ENCODE data around the gene DGLUCY.
"Not testable (repeated sequence)": the region's sequence is repeated elsewhere in the genome, so short reads cannot be mapped to it uniquely, and the experiment has no call there.

The DGLUCY gene

GRCh38 chr14:91261986-91262549 is 148.2 kb downstream of the DGLUCY start:
- DNase-seq: no peak

- no peak for DNase-seq
Observed at GRCh38 chr14:91263329-91263728, 149.5 kb downstream of the DGLUCY start.

- DNase-seq: no peak
Observed at GRCh38 chr14:91264151-91265150, 150.6 kb downstream of the DGLUCY start.

GRCh38 chr14:91265404-91265803 is 151.5 kb downstream of the DGLUCY start:
- no peak for DNase-seq

- DNase-seq: not testable (repeated sequence)
Observed at GRCh38 chr14:91266276-91266675, 152.4 kb downstream of the DGLUCY start.

- no peak for DNase-seq
Observed at GRCh38 chr14:91267965-91268437, 154.1 kb downstream of the DGLUCY start.

- no peak for DNase-seq
Observed at GRCh38 chr14:91269076-91269991, 155.5 kb downstream of the DGLUCY start.

GRCh38 chr14:91270188-91270587 is 156.3 kb downstream of the DGLUCY start:
- DNase-seq: no peak

- no peak for DNase-seq
Observed at GRCh38 chr14:91270619-91271018, 156.7 kb downstream of the DGLUCY start.

GRCh38 chr14:91271639-91272038 is 157.8 kb downstream of the DGLUCY start:
- DNase-seq: no peak

- DNase-seq: no peak
Observed at GRCh38 chr14:91272341-91273272, 158.7 kb downstream of the DGLUCY start.

GRCh38 chr14:91273273-91273884 is 159.5 kb downstream of the DGLUCY start:
- DNase-seq: no peak

- DNase-seq: no peak
Observed at GRCh38 chr14:91273885-91274273, 160.0 kb downstream of the DGLUCY start.

- no peak for DNase-seq
Observed at GRCh38 chr14:91274796-91275195, 160.9 kb downstream of the DGLUCY start.
